K562 (cell line): Measurements from ENCODE around the gene RNF39. TPM values are rescaled to one million over a fixed set of nuclear protein-coding genes. Genes with fewer than 3 reads are reported as not detected.
A peak's percentile ranks its signal among the peaks of the same experiment; 100 is the strongest.

Experiments used
- ATAC-seq: fragments of 200-7000 bp; cut with Tn5 transposase; 3 replicates; pipeline ENCODE4 v1.9.1; 2020; ENCODE audit warnings: moderate library complexity
- BruUV-seq: library from RNA; stranded (reverse); fragments of 400-500 nt; replicated peaks from 2 replicates; lab custom pipeline; 2021; lab: Mats Ljungman, UMichigan
- CTCF ChIA-PET: fragments of 300-600 bp; formaldehyde crosslinking; extraction: SDS; loops from one replicate; lab custom pipeline; 2021; ENCODE audit warnings: low intra/inter-chr PET ratio; lab: Yijun Ruan, JAX
- POLR2A ChIA-PET: fragments of 300-600, 350-650 bp; sonication (Branson Sonifier 250); formaldehyde crosslinking; extraction: SDS; loops from one replicate; lab custom pipeline; 2021; ENCODE audit warnings: antibody characterized with exemption, inconsistent platforms; lab: Yijun Ruan, JAX
- DNase-seq, 4 experiments: peaks; one replicate each; pipeline versions ENCODE4 v3.0.0 to v3.0.0-alpha.2; 2011 to 2018; ENCODE audit warnings: low spot score in 3 of 4, mixed read lengths in 3 of 4; ENCODE audit errors: extremely low read depth in 1 of 4
- FAIRE-seq: peaks from 2 replicates; lab custom pipeline; 2011; peaks lifted over from hg19 to GRCh38; lab: Jason Lieb, UNC
- H2AFZ ChIP-seq: 2 replicates; pipeline ENCODE4 v1.6.0; 2011; ENCODE audit warnings: low read depth, low read length, control low read depth, inconsistent platforms
- H3K27ac ChIP-seq: fragments of 200-600 bp; 3 replicates; pipeline ENCODE4 v1.8.0; 2011; ENCODE audit warnings: low read depth, mild to moderate bottlenecking, control low read depth, inconsistent platforms, low read length, moderate library complexity, mixed read lengths; ENCODE audit errors: extremely low read depth
- H3K27me3 ChIP-seq, 2 experiments: fragments of 300-600 bp in 1 of 2; 2 replicates in 1 of 2; 3 replicates in 1 of 2; pipeline versions ENCODE4 v1.6.0 to v1.8.0; 2011; ENCODE audit warnings: inconsistent platforms in 2 of 2, low read length in 2 of 2, mild to moderate bottlenecking in 1 of 2, mixed read lengths in 1 of 2, moderate library complexity in 1 of 2; ENCODE audit not compliant: control insufficient read depth in 2 of 2, insufficient read depth in 2 of 2
- H3K36me3 ChIP-seq: fragments of 300-600 bp; 3 replicates; pipeline ENCODE4 v1.8.0; 2011; ENCODE audit warnings: mild to moderate bottlenecking, low read length, inconsistent platforms; ENCODE audit not compliant: control insufficient read depth, insufficient read depth
- H3K4me1 ChIP-seq, 2 experiments: fragments of 200-600 bp in 1 of 2; replicated peaks in 1 of 2; 2 replicates in 1 of 2; 3 replicates in 1 of 2; pipeline versions ENCODE4 v1.5.1 to v1.8.0; 2011; ENCODE audit warnings: inconsistent platforms in 2 of 2, low read length in 2 of 2, mild to moderate bottlenecking in 1 of 2, mixed read lengths in 1 of 2, moderate library complexity in 1 of 2; ENCODE audit not compliant: control insufficient read depth in 2 of 2, insufficient read depth in 2 of 2
- H3K4me2 ChIP-seq: 2 replicates; pipeline ENCODE4 v1.6.1; 2011; ENCODE audit warnings: low read length, control low read depth, inconsistent platforms, mixed read lengths; ENCODE audit not compliant: insufficient read depth
- H3K4me3 ChIP-seq: fragments of 200-600 bp; sonication (generic), shearing (Covaris generic); 2 replicates; pipeline ENCODE4 v1.5.1; 2016; ENCODE audit warnings: control low read depth, inconsistent platforms
- H3K79me2 ChIP-seq: fragments of 200-600 bp; 3 replicates; pipeline ENCODE4 v1.8.0; 2011; ENCODE audit warnings: low read length, inconsistent platforms; ENCODE audit not compliant: control insufficient read depth, insufficient read depth
- H3K9ac ChIP-seq, 2 experiments: 2 replicates each; pipeline versions ENCODE4 v1.6.0 to v1.6.1; 2011; ENCODE audit warnings: low read depth in 2 of 2, low read length in 2 of 2, control low read depth in 1 of 2, inconsistent platforms in 1 of 2, mild to moderate bottlenecking in 1 of 2, mixed read lengths in 1 of 2; ENCODE audit not compliant: insufficient read depth in 1 of 2
- H3K9me1 ChIP-seq: one replicate; pipeline ENCODE4 v1.6.0; 2011; ENCODE audit warnings: inconsistent platforms, mild to moderate bottlenecking, low read length, moderate library complexity; ENCODE audit not compliant: control insufficient read depth, insufficient read depth
- H3K9me3 ChIP-seq: replicated peaks from 2 replicates; pipeline ENCODE4 v1.5.1; 2011; ENCODE audit warnings: low read depth, low read length, inconsistent platforms; ENCODE audit not compliant: control insufficient read depth, insufficient read depth
- H4K20me1 ChIP-seq: replicated peaks from 2 replicates; pipeline ENCODE4 v1.6.1; 2011; ENCODE audit warnings: low read length, inconsistent platforms, mixed read lengths; ENCODE audit not compliant: control insufficient read depth, insufficient read depth
- ARHGAP35 ChIP-seq: fragments of 450-650 bp; IDR thresholded peaks from 2 replicates; pipeline ENCODE4 v1.6.1; 2018; ENCODE audit not compliant: partially characterized antibody
- CBFA2T3 ChIP-seq: fragments of 450-650 bp; IDR thresholded peaks from 2 replicates; pipeline ENCODE4 v1.6.1; 2017
- CREBBP ChIP-seq: IDR thresholded peaks from one replicate; pipeline ENCODE4 v1.6.1; 2012; ENCODE audit warnings: low read depth, mild to moderate bottlenecking, control low read depth, inconsistent platforms, low read length
- CTBP1 ChIP-seq: fragments of 450-650 bp; IDR thresholded peaks from 2 replicates; pipeline ENCODE4 v1.6.1; 2016; ENCODE audit warnings: borderline replicate concordance
- HNRNPH1 ChIP-seq: fragments of 200-400 bp; formaldehyde crosslinking; optimal IDR thresholded peaks from 2 replicates; pipeline ENCODE3; 2017; ENCODE audit warnings: low read depth, mild to moderate bottlenecking, low read length, moderate library complexity
- NFIC ChIP-seq: fragments of 450-650 bp; IDR thresholded peaks from 2 replicates; pipeline ENCODE4 v1.6.1; 2017; ENCODE audit warnings: mild to moderate bottlenecking, inconsistent platforms
- PHTF2 ChIP-seq: fragments of 250-450 bp; sonication (Bioruptor Pico); IDR thresholded peaks from 2 replicates; pipeline ENCODE4 v1.5.0; 2021; ENCODE audit warnings: mild to moderate bottlenecking
- RBBP5 ChIP-seq: fragments of 200-600 bp; sonication (generic); IDR thresholded peaks from 2 replicates; pipeline ENCODE4 v1.6.1; 2012; ENCODE audit warnings: borderline replicate concordance, mild to moderate bottlenecking, low read length, control low read depth, inconsistent platforms; ENCODE audit not compliant: insufficient read depth, poor library complexity, severe bottlenecking
- RCOR1 ChIP-seq, 2 experiments: IDR thresholded peaks; 2 replicates each; pipeline ENCODE4 v1.6.1; 2012; ENCODE audit warnings: low read depth in 2 of 2, low read length in 2 of 2, borderline replicate concordance in 1 of 2, improper control_type of control experiment in 1 of 2
- SIN3B ChIP-seq: fragments of 450-650 bp; IDR thresholded peaks from 2 replicates; pipeline ENCODE4 v1.6.1; 2017; ENCODE audit warnings: low read depth, mild to moderate bottlenecking, moderate library complexity
- SOX6 ChIP-seq: fragments of 450-650 bp; IDR thresholded peaks from 2 replicates; pipeline ENCODE4 v1.6.1; 2014; ENCODE audit warnings: mild to moderate bottlenecking
- TEAD1 ChIP-seq, 2 experiments: fragments of 450-650 bp in 1 of 2; sonication (generic) in 1 of 2; formaldehyde crosslinking; IDR thresholded peaks; 2 replicates each; pipeline versions ENCODE4 v1.4.0 to v1.8.0; 2020 to 2022; ENCODE audit warnings: mild to moderate bottlenecking in 2 of 2, missing genetic modification reagents in 1 of 2
- TEAD4 ChIP-seq, 2 experiments: sonication (generic) in 1 of 2; formaldehyde crosslinking in 1 of 2; IDR thresholded peaks; 2 replicates each; pipeline versions ENCODE4 v1.6.1 to v1.8.0; 2012 to 2022; ENCODE audit warnings: borderline replicate concordance in 1 of 2, inconsistent platforms in 1 of 2, low read length in 1 of 2, mild to moderate bottlenecking in 1 of 2, missing genetic modification reagents in 1 of 2
- ZFP36 ChIP-seq: fragments of 150-350 bp; IDR thresholded peaks from 2 replicates; pipeline ENCODE4 v1.6.1; 2018; ENCODE audit warnings: low read length, low read depth; ENCODE audit not compliant: partially characterized antibody
- WGBS: fragments of 100-300 bp; shearing (Covaris generic); methylation state at CpG from one replicate; pipeline ENCODE4 v1.1.6; 2016; ENCODE audit warnings: low coverage, mixed read lengths; ENCODE audit not compliant: insufficient coverage; ENCODE audit errors: missing lambda C conversion rate; 5-methylcytosine and 5-hydroxymethylcytosine counted together
- in situ Hi-C: fragments of 300-500 bp; cut with MboI; formaldehyde crosslinking; loops from 4 replicates; pipeline ENCODE4 v1.15.0; 2018; ENCODE audit warnings: inconsistent platforms, mixed read lengths
- intact Hi-C: fragments of 100-400 bp; cut with micrococcal nuclease; formaldehyde crosslinking; loops from 2 replicates; pipeline ENCODE4 v1.14.2; 2022
- polyA plus RNA-seq, 8 experiments: library from polyadenylated mRNA; depleted of rRNA in 4 of 8; stranded (reverse) in 5 of 8; unstranded in 3 of 8; fragments of >200 nt; fragmentation: Nextera tagmentation in 2 of 8; fragmentation: Illumina TruSeq in 1 of 8; extraction: Ambion mirVana in 2 of 8; extraction: Trizol in 1 of 8; gene quantifications; 2 replicates each; pipeline versions ENCODE4 v1.2.1 to v1.2.3, GENCODE V29; 2011 to 2014; ENCODE audit warnings: inconsistent platforms in 1 of 8, missing spikeins in 1 of 8
- total RNA-seq, 7 experiments: library from RNA; depleted of rRNA in 6 of 7; stranded (reverse); fragments of >200 nt in 6 of 7; fragmentation: Illumina TruSeq in 2 of 7; extraction: Trizol in 2 of 7; gene quantifications; 2 replicates each; pipeline versions ENCODE4 v1.2.1 to v1.2.3, GENCODE V29; 2011 to 2021; ENCODE audit warnings: low replicate concordance in 1 of 7
- TF ChIP-seq, protein P1 (sequence below): fragments of 450-650 bp; formaldehyde crosslinking; IDR thresholded peaks from 2 replicates; pipeline ENCODE4 v1.4.0; 2020; ENCODE audit warnings: mild to moderate bottlenecking, moderate library complexity
- TF ChIP-seq, protein P2 (sequence below): fragments of 450-650 bp; IDR thresholded peaks from 2 replicates; pipeline ENCODE4 v1.6.1; 2016; ENCODE audit warnings: low read depth, mild to moderate bottlenecking, moderate library complexity

RNF39 gene
- total and polyA plus RNA-seq, 9 of the 15 experiments (the other 6 are each of a cell fraction or from before 2014, with no cell fraction given): not detected

DNA sequence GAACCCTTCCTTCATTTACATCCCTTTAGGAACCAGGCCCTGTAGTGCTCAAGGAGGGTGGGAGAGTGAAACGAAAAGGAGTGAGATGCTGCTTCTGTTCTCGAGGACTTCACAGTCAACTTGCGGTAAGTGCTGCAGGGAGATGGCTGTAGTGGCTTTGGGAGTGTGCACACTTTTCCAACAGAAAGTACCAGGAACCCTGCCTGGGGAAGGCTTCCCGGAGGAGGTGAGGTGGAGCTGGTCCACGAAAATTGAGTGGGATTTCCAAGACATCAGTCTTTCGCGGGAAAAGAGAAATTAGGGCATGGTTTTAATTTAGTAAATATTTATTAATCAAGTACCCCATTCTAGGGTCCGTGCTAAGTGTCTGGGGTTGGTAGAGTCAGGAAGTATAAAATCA, 24.6 kb upstream of the RNF39 start (continued):
- TF ChIP-seq ZFP36 (peak; percentile 64), HNRNPH1 (no peak), ARHGAP35 (no peak), PHTF2 (CRISPR knock-in tag) (no peak)
- TF ChIP-seq, all 486 proteins: peak for 1

DNA sequence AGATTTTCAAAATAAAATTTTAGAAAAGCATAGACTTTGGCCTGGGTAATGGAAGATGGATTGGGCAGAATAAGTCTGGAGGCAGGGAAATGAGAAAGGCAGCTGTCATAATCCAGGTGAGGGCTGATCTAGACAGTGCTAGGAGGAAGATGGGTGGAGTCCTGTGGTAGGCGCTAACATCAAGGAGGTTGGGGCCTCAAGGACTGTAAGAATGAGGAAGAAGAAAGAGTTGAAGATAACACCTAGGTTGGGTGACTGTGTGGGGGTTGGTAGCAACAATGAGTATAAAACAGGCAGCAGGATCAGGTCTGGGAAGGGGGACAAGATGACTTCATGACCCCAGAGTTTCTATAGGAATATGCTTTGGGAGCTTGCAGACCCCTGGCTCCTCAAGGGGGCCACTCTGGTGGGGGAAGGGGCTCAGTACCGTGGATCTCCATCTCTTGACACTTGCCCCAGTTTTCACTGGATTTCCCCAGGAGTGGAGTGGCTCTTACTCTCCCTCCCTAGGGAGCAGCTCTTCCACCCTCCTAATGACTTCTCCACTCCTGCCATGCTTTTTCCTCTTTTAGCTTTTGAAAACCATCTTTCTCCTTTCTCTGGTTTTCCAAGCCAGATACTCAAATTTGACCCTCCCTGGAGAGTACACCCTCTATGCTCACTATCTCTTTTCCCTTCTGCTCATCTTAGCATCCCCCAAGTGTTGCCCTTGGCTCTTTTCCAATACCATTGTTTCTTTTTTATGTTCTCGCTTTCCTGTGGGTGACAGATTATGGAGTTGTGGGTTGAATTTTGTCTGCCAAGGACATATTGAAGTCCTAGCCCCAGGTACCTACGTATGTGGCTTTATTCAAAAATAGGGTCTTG, 22.6 kb upstream of the RNF39 start:
- Histone ChIP-seq H3K79me2 (no peaks in the 10 kb centered on the region), H3K27ac (no peak overlapping the region), H3K9ac (no peak overlapping the region), H3K9me1 (no peaks in the 10 kb centered on the region), H3K4me3 (no peak overlapping the region), H4K20me1 (no peaks in the 10 kb centered on the region), H2AFZ (peak overlapping the region; percentile 46; the same call in 1 of the 2 replicates), H3K27me3 (peaks cover 17 to 18% of the 10 kb centered on the region in 2 experiments; a peak in 4 of 5 replicates), H3K36me3 (no peaks in the 10 kb centered on the region), H3K9me3 (no peaks in the 10 kb centered on the region), H3K4me2 (peak overlapping the region; percentile 17; the same call in 1 of the 2 replicates), H3K4me1 (peaks cover 38 to 40% of the 10 kb centered on the region in 2 experiments)
- no TSS peak for BruUV-seq
- no peak for FAIRE-seq
- intact Hi-C loops (no loop called here), in situ Hi-C loops (no loop called here)
- POLR2A ChIA-PET: no interaction called here
- DNase-seq: peak in 2 of 4 experiments; percentile 40 to 47
- peak; percentile 29; the same call in 1 of the 3 replicates for ATAC-seq
- TF ChIP-seq RBBP5: no peak
- 0 out of 4 replicates have a peak, but pooled peaks of 1 of the 2 experiments have one; percentile 36 for TF ChIP-seq TEAD1 (CRISPR knock-in tag; IDR thresholded peaks at IDR 0.05)
- TF ChIP-seq, protein P1, sequence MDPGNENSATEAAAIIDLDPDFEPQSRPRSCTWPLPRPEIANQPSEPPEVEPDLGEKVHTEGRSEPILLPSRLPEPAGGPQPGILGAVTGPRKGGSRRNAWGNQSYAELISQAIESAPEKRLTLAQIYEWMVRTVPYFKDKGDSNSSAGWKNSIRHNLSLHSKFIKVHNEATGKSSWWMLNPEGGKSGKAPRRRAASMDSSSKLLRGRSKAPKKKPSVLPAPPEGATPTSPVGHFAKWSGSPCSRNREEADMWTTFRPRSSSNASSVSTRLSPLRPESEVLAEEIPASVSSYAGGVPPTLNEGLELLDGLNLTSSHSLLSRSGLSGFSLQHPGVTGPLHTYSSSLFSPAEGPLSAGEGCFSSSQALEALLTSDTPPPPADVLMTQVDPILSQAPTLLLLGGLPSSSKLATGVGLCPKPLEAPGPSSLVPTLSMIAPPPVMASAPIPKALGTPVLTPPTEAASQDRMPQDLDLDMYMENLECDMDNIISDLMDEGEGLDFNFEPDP: no peak
- TF ChIP-seq RCOR1 (IDR thresholded peaks at IDR 0.05; ENCODE audit: borderline replicate concordance in 1 of 2, low read depth in 2 of 2, low read length in 2 of 2): 0 out of 4 replicates have a peak, but pooled peaks of 1 of the 2 experiments have one; percentile 27
- TF ChIP-seq TEAD4 (IDR thresholded peaks at IDR 0.05; ENCODE audit: low read length): peak; percentile 20; the same call in 1 of the 2 replicates
- TF ChIP-seq TEAD4 (CRISPR knock-in tag; IDR thresholded peaks at IDR 0.05; ENCODE audit: borderline replicate concordance): no peak
- peak; percentile 26; the same call in 1 of the 2 replicates for TF ChIP-seq SOX6
- TF ChIP-seq CTBP1: peak; percentile 53; the same call in 1 of the 2 replicates
- TF ChIP-seq CBFA2T3: peak; percentile 26; the same call in 1 of the 2 replicates
- no peak for TF ChIP-seq SIN3B
- no peak for TF ChIP-seq CREBBP
- TF ChIP-seq NFIC: peak; percentile 67
- TF ChIP-seq, protein P2, sequence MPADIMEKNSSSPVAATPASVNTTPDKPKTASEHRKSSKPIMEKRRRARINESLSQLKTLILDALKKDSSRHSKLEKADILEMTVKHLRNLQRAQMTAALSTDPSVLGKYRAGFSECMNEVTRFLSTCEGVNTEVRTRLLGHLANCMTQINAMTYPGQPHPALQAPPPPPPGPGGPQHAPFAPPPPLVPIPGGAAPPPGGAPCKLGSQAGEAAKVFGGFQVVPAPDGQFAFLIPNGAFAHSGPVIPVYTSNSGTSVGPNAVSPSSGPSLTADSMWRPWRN: no peak
- CTCF ChIA-PET: no interaction called here
- 17% methylated on average over 4 of the region's 4 CpGs for WGBS
